ENCODE measurements around the gene CFDP1.

CFDP1 gene

DNA sequence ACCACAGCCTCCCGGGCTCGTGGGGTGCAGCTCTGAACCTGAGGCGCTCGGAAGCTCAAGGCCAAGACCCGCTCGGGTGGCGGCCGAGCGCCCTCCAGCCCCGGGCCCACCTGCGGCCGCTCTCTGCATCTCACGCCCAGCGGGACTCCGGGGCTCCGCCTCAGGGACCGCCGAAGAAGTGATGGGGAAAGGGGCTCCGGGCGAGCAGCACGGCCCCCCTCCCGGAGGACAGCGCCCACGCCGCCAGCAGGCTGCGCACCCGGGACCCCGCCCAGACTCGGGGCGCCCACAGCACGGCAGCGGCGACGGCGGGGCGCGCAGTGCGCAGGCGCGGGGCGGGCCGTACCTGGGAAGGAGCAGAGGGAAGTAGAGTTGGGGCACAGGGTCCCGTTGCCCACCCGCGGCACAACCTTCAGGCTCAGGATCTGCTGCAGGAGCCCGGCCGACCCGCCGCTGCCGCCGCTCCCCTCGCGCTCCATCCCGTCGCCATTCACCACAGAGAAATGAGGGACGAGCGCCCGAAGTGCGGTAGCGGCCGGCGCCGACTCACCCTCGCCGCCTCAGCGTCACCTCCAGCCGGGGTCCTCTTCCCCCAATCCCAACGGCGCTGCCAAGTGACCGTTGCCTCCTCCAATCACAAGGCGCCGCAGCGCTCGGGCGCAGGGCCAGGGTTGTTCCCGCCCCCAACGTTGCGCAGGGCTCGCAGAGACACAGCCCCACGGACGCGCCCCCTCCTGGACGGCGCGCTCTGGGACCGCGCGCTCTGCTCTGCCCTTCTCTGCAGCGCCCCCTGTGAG, 31.0 kb upstream of the CFDP1 start, which contains the start of gene TMEM170A (continued):
- TF ChIP-seq, protein P1, sequence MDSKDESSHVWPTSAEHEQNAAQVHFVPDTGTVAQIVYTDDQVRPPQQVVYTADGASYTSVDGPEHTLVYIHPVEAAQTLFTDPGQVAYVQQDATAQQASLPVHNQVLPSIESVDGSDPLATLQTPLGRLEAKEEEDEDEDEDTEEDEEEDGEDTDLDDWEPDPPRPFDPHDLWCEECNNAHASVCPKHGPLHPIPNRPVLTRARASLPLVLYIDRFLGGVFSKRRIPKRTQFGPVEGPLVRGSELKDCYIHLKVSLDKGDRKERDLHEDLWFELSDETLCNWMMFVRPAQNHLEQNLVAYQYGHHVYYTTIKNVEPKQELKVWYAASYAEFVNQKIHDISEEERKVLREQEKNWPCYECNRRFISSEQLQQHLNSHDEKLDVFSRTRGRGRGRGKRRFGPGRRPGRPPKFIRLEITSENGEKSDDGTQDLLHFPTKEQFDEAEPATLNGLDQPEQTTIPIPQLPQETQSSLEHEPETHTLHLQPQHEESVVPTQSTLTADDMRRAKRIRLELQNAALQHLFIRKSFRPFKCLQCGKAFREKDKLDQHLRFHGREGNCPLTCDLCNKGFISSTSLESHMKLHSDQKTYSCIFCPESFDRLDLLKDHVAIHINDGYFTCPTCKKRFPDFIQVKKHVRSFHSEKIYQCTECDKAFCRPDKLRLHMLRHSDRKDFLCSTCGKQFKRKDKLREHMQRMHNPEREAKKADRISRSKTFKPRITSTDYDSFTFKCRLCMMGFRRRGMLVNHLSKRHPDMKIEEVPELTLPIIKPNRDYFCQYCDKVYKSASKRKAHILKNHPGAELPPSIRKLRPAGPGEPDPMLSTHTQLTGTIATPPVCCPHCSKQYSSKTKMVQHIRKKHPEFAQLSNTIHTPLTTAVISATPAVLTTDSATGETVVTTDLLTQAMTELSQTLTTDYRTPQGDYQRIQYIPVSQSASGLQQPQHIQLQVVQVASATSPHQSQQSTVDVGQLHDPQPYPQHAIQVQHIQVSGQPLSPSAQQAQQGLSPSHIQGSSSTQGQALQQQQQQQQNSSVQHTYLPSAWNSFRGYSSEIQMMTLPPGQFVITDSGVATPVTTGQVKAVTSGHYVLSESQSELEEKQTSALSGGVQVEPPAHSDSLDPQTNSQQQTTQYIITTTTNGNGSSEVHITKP (tag by site-specific recombination; IDR thresholded peaks at IDR 0.05): peak; percentile 100
- TF ChIP-seq ZXDB (tag by site-specific recombination; IDR thresholded peaks at IDR 0.05) (peak; percentile 98), SP3 (tag by site-specific recombination; IDR thresholded peaks at IDR 0.05) (peak; percentile 67), ZNF239 (tag by site-specific recombination; IDR thresholded peaks at IDR 0.05) (no peak), ZNF544 (tag by site-specific recombination; IDR thresholded peaks at IDR 0.05) (no peak), ZIC2 (tag by site-specific recombination; IDR thresholded peaks at IDR 0.05) (no peak), ZNF660 (tag by site-specific recombination; IDR thresholded peaks at IDR 0.05) (peak; percentile 98), ZNF10 (tag by site-specific recombination; IDR thresholded peaks at IDR 0.05) (peak; percentile 89), ZNF211 (tag by site-specific recombination; IDR thresholded peaks at IDR 0.05; ENCODE audit: low read depth) (no peak), ZNF501 (tag by site-specific recombination; IDR thresholded peaks at IDR 0.05) (peak; percentile 38; the same call in 1 of the 2 replicates), ZNF324 (tag by site-specific recombination; IDR thresholded peaks at IDR 0.05) (peak; percentile 73), ZBTB7A (tag by site-specific recombination; IDR thresholded peaks at IDR 0.05; ENCODE audit: low read depth) (peak; percentile 53; the same call in 1 of the 2 replicates), ZNF223 (tag by site-specific recombination; IDR thresholded peaks at IDR 0.05) (no peak), EGR2 (tag by site-specific recombination; IDR thresholded peaks at IDR 0.05; ENCODE audit: low read depth) (no peak), WT1 (tag by site-specific recombination; IDR thresholded peaks at IDR 0.05) (peak; percentile 20; the same call in 1 of the 2 replicates), OSR2 (tag by site-specific recombination; IDR thresholded peaks at IDR 0.05) (no peak), KLF16 (tag by site-specific recombination; IDR thresholded peaks at IDR 0.05) (peak; percentile 47; the same call in 1 of the 2 replicates), ZNF837 (tag by site-specific recombination; IDR thresholded peaks at IDR 0.05) (no peak), ZSCAN30 (tag by site-specific recombination; IDR thresholded peaks at IDR 0.05) (no peak), ZFP3 (tag by site-specific recombination; IDR thresholded peaks at IDR 0.05; ENCODE audit: low read depth) (no peak), ZNF391 (tag by site-specific recombination; IDR thresholded peaks at IDR 0.05; ENCODE audit: borderline replicate concordance, low read depth) (no peak)
- TF ChIP-seq, protein P2, sequence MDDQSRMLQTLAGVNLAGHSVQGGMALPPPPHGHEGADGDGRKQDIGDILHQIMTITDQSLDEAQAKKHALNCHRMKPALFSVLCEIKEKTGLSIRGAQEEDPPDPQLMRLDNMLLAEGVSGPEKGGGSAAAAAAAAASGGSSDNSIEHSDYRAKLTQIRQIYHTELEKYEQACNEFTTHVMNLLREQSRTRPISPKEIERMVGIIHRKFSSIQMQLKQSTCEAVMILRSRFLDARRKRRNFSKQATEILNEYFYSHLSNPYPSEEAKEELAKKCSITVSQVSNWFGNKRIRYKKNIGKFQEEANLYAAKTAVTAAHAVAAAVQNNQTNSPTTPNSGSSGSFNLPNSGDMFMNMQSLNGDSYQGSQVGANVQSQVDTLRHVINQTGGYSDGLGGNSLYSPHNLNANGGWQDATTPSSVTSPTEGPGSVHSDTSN (CRISPR knock-in tag; IDR thresholded peaks at IDR 0.05): no peak
- TF ChIP-seq, protein P3, sequence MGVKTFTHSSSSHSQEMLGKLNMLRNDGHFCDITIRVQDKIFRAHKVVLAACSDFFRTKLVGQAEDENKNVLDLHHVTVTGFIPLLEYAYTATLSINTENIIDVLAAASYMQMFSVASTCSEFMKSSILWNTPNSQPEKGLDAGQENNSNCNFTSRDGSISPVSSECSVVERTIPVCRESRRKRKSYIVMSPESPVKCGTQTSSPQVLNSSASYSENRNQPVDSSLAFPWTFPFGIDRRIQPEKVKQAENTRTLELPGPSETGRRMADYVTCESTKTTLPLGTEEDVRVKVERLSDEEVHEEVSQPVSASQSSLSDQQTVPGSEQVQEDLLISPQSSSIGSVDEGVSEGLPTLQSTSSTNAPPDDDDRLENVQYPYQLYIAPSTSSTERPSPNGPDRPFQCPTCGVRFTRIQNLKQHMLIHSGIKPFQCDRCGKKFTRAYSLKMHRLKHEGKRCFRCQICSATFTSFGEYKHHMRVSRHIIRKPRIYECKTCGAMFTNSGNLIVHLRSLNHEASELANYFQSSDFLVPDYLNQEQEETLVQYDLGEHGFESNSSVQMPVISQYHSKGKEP (tag by site-specific recombination; IDR thresholded peaks at IDR 0.05): no peak
- TF ChIP-seq, protein P4, sequence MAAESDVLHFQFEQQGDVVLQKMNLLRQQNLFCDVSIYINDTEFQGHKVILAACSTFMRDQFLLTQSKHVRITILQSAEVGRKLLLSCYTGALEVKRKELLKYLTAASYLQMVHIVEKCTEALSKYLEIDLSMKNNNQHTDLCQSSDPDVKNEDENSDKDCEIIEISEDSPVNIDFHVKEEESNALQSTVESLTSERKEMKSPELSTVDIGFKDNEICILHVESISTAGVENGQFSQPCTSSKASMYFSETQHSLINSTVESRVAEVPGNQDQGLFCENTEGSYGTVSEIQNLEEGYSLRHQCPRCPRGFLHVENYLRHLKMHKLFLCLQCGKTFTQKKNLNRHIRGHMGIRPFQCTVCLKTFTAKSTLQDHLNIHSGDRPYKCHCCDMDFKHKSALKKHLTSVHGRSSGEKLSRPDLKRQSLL (tag by site-specific recombination; IDR thresholded peaks at IDR 0.05): no peak
- TF ChIP-seq, protein P5, sequence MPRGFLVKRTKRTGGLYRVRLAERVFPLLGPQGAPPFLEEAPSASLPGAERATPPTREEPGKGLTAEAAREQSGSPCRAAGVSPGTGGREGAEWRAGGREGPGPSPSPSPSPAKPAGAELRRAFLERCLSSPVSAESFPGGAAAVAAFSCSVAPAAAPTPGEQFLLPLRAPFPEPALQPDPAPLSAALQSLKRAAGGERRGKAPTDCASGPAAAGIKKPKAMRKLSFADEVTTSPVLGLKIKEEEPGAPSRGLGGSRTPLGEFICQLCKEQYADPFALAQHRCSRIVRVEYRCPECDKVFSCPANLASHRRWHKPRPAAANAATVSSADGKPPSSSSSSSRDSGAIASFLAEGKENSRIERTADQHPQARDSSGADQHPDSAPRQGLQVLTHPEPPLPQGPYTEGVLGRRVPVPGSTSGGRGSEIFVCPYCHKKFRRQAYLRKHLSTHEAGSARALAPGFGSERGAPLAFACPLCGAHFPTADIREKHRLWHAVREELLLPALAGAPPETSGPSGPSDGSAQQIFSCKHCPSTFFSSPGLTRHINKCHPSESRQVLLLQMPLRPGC (tag by site-specific recombination; IDR thresholded peaks at IDR 0.05): peak; percentile 34; the same call in 1 of the 2 replicates
- TF ChIP-seq, protein P6, sequence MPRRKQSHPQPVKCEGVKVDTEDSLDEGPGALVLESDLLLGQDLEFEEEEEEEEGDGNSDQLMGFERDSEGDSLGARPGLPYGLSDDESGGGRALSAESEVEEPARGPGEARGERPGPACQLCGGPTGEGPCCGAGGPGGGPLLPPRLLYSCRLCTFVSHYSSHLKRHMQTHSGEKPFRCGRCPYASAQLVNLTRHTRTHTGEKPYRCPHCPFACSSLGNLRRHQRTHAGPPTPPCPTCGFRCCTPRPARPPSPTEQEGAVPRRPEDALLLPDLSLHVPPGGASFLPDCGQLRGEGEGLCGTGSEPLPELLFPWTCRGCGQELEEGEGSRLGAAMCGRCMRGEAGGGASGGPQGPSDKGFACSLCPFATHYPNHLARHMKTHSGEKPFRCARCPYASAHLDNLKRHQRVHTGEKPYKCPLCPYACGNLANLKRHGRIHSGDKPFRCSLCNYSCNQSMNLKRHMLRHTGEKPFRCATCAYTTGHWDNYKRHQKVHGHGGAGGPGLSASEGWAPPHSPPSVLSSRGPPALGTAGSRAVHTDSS (tag by site-specific recombination; IDR thresholded peaks at IDR 0.05): no peak
